ENCODE results near the gene BLVRA.
"Not testable (repeated sequence)": the region's sequence is repeated elsewhere in the genome, so short reads cannot be mapped to it uniquely, and the experiment has no call there.

The BLVRA gene

DNA sequence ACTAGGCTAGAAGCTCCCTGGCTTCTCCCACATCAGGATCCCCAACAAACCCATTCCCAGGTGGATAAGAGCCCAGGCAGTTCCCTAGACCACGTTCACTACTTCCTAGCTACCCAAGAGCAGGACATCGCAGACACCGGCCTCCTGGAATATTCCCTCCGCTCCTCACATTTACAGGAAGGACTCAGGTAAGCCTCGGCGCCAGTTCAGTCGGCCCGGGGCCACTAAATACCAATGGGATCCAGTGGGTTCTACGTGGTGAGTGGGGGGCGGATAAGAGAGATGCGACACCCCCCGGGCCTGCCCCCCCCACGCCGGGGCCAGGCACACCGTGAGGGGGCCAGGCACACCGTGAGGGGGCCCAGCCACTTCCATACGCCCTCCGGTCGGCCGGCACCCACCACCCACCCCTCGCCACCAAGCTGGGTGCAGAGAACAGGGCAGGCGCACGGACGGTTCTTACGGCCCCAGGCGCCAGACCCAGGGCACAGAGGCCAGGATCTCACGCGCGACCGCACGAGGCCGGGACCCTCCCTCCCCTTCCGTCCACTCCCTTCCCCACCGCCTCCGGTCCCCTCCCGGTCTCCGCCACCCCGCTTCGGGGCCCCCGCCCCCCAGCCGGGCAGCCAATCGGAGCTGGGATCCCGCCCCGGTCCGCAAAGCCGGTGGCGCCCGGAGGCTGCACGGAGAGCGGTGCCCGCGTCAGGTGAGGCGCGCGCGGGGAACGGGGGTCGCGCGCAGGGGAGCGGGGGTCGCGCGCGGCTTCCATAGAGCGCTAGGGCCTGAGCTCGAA, at the start of gene BLVRA:
Gene BLVRA (plus strand): TSS at position 652 of the 793 bp plus-strand sequence. CDS start 12,479 bp downstream, outside the sequence.
- no peak for DNase-seq (ENCODE audit: low read depth, low spot score)

DNA sequence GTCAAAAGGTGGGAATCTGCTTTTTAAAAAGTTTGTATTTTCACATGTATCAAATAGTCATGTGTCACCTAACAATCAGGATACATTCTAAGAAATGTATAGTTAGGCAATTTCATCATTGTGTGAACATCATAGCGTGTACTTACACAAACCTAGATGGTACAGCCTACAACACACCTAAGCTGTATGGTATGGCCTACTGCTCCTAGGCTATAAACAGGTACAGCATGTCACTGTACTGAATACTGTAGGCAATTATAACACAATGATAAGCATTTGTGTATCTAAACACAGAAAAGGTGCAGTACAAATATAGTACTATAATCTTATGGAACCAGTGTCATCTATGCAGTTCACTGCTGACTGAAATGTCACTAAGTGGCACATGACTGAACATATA, 47.0 kb upstream of the BLVRA start:
- no peak for DNase-seq (ENCODE audit: low read depth, low spot score)

GRCh38 chr7:43715966-43716365, 42.5 kb upstream of the BLVRA start:
- DNase-seq (ENCODE audit: low read depth, low spot score): not testable (repeated sequence)

DNA sequence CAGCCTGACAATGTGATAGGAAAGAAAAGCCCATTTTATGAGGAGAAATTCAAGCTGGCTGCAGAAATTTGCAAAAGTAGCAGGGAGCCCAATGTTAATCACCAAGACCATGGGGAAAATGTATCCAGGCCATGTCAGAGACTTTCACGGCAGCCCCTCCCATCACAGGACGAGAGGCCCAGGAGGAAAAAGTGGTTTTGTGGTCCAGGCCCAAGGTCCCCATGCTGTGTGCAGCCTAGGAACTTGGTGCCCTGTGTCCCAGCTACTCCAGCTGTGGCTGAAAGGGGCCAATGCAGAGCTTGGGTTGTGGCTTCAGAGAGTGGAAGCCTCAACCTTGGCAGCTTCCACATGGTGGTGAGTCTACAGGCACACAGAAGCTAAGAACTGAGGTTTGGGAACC, 41.9 kb upstream of the BLVRA start:
- no peak for DNase-seq (ENCODE audit: low read depth, low spot score)

GRCh38 chr7:43721193-43721806, 37.2 kb upstream of the BLVRA start:
- DNase-seq (ENCODE audit: low read depth, low spot score): no peak

DNA sequence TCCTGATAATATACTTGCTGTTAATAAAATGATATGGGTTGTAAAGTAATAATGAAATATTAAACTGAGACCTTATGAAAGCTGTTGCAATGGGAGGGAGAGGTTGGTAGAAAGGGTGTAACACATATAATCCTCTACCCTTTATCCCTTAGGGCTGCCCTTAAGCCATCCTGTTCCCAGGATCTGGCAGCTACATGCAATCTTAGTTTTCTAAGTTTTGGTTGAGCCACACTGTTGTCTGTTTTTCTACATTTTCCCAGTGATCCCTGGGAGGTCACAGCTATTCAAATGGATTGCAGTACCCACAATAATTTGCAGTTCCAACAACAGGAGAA, 35.5 kb upstream of the BLVRA start:
- DNase-seq (ENCODE audit: low read depth, low spot score): no peak

DNA sequence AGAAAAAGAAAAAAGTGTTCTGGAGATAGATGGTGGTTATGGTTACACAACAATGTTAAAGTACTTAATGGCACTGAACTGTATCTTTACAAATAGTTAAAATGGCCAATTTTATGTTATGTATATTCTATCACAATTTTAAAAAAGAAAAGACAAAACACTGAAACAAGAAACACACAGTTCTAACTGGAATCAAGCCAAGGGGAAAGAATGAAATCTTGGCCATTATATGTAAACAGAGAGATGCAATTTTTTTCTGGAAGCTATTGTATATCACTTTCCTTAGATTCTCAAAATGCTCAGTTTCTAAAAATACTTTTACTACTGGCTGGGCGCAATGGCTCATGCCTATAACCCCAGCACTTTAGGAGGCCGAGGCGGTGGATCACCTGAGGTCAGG, 33.2 kb upstream of the BLVRA start:
- DNase-seq (ENCODE audit: low read depth, low spot score): no peak

DNA sequence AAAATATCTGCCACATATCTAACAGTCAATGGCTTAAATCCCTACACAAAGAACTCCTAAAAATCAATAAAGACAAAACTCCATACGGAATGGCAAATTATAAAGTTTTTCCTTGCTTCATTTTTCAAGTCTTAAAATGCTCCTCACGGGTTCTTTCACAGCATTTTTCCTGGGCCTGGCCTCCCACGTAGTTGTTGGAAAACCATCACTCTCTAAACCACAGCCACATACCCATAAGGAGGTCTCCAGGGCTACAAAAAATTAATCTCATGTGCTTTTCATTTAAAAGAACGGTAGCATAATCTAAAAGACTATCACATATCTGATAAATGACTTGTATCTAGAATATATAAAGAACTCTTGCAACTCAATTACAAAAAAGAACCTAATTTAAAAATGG, 32.0 kb upstream of the BLVRA start:
- no peak for DNase-seq (ENCODE audit: low read depth, low spot score)

- DNase-seq (ENCODE audit: low read depth, low spot score): no peak
Observed at GRCh38 chr7:43727003-43727402, 31.5 kb upstream of the BLVRA start.

GRCh38 chr7:43727494-43727893, 31.0 kb upstream of the BLVRA start:
- no peak for DNase-seq (ENCODE audit: low read depth, low spot score)

GRCh38 chr7:43729214-43729923, 29.1 kb upstream of the BLVRA start, which contains the start of gene COA1:
Gene COA1 (minus strand): TSS chr7:43729523. CDS start chr7:43648614, 80,909 bp downstream.
- peak; percentile 69 for DNase-seq (ENCODE audit: low read depth, low spot score)

DNA sequence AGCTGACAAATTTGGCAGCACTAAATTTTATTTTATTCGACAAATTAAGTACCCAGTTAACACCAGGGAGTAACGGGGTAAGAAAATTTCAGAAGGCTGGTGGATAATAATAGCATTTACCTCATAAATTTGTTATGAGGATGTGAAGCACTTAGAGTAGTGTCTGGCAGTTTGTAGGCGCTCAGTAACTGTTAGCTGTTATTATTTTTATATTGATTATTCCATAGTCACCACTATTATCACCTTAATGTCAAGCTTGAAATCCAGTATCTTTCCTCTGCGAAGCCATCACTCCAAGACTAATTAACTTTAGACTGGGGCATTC, 28.6 kb upstream of the BLVRA start:
- no peak for DNase-seq (ENCODE audit: low read depth, low spot score)

- not testable (repeated sequence) for DNase-seq (ENCODE audit: low read depth, low spot score)
Observed at GRCh38 chr7:43731494-43731893, 27.0 kb upstream of the BLVRA start.

DNA sequence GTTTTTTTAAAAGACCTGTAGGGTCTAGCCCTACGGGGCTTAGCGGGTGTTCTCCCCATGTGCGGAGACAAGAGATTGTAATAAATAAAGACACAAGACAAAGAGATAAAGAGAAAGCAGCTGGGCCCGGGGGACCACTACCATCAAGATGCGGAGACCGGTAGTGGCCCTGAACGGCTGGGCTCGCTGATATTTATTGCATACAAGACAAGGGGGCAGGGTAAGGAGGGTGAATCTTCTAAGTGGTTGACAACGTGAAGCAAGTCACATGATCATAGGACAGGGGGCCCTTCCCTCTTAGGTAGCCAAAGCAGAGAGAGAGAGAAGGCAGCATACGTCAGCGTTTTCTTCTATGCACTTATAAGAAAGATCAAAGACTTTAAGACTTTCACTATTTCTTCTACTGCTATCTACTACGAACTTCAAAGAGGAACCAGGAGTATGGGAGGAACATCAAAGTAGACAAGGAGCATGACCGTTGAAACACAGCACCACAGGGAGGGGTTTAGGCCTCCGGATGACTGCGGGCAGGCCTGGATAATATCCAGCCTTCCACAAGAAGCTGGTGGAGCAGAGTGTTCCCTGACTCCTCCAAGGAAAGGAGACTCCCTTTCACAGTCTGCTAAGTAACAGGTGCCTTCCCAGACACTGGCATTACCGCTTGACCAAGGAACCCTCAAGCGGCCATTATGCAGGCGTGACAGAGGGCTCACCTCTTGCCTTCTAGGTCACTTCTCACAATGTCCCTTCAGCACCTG, 23.7 kb upstream of the BLVRA start:
- not testable (repeated sequence) for DNase-seq (ENCODE audit: low read depth, low spot score)

GRCh38 chr7:43735403-43735801, 23.1 kb upstream of the BLVRA start:
- no peak for DNase-seq (ENCODE audit: low read depth, low spot score)

GRCh38 chr7:43735802-43736603, 22.5 kb upstream of the BLVRA start:
- no peak for DNase-seq (ENCODE audit: low read depth, low spot score)

- no peak for DNase-seq (ENCODE audit: low read depth, low spot score)
Observed at GRCh38 chr7:43737467-43738127, 20.9 kb upstream of the BLVRA start.

- DNase-seq (ENCODE audit: low read depth, low spot score): no peak
Observed at GRCh38 chr7:43742692-43743091, 15.8 kb upstream of the BLVRA start.

DNA sequence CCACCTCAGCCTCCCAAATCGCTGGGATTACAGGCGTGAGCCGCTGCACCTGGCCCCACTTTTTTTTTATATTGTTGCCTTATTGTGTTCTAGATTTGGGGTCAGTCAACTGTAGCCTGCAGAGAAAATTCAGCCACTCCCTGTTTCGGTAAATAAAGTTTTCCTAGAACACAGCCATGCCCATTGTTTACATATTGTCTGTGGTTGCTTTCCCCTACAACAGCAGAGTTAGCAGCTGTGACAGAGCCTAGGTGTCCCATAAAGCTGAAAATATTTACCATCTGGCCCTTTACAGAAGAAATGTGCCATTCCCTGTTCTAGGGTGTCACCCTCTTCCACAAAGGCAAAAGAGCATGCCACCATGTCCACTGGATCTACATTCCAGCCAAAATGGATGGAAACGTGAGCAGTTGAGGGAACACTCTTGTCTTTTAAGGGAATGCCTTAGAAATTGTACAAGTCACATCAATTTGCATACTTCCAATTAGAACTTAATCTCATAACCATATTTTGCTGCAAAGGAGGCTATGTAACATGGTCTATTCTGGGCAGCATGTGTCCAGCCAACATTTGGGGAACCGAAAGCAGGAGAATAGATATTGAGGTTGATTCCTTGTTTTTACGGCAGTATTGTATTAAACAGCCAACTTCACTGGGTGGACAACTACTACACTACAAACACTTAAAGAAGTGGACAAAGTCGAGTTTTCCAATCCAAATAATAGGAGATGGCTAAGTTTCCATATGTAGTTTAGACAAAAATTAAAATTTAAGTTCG, 11.0 kb upstream of the BLVRA start:
- no peak for DNase-seq (ENCODE audit: low read depth, low spot score)

DNA sequence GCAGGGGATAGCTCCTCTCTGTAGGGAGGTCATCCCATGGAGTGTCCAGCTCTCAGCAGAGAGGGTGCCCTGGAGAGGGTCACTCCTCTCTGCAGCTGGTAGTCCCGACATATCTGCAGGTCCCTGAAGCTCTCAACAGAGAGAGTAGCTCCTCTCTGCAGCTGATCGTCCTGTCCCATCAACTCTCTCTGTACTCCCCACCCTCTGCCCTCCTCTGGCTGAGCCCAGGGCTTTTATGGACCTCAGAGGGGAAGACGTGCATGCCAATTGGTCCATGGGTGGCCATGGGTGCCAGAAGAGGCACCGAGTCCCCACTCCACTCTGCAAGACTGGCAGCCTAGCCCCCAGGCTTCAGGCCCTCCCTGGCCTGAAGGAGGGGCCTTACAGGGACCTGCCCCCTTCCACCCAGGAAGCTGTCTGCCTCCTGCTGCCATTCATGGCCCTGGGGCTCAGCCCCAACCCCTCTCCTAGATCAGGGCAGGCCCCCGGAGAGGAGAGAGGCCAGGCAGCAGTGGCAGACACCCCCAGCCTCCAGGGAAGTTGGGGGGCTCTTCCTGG, 9.0 kb upstream of the BLVRA start:
- DNase-seq (ENCODE audit: low read depth, low spot score): no peak
